NCI-H1436 treated with DMSO at 0.1 percent for 48 hours (cell line): ENCODE measurements around the gene DTWD2.
"Not testable (repeated sequence)": the region's sequence is repeated elsewhere in the genome, so short reads cannot be mapped to it uniquely, and the experiment has no call there.

Source experiments
- DNase-seq: peaks from one replicate; lab custom pipeline; 2025; lab: John Stamatoyannopoulos, UW

The DTWD2 gene

DNA sequence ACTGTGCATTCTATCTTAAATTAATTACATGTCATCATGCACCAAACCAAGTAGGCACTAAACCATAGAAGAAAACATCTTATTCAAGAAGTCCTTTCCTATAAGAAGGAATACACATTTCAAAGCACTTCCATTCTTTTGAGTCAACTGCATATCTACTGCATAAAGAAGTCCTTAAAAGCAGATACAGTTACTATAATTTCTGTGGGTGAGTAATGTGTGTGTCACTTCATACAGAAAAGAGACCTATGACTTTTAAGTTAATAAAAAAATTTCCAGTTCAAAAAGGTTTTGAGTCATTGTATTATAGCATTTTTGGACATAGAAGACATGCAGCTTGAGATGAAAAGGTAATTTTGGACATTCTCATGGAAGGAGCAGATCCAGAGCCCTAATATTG lies 125.0 kb downstream of the DTWD2 start:
- no peak for DNase-seq

DNA sequence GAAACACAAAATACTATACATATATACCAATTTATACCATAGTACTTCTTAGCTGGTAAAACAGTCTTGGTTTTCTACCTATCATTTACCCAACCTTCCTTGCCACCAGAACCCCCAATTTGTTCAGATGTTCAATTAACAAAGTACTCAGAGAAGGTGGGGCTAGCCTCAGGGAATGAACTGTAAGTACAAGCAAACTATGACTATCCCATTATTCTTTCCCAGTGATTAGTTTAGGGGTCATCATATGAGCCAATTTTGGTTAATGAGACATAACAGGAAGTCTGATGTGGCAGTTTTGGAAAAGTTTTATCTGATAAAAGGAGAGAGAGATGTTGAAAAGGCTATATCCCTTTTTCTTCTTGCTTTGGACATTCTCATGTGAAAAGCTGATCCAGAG lies 125.8 kb downstream of the DTWD2 start:
- no peak for DNase-seq

DNA sequence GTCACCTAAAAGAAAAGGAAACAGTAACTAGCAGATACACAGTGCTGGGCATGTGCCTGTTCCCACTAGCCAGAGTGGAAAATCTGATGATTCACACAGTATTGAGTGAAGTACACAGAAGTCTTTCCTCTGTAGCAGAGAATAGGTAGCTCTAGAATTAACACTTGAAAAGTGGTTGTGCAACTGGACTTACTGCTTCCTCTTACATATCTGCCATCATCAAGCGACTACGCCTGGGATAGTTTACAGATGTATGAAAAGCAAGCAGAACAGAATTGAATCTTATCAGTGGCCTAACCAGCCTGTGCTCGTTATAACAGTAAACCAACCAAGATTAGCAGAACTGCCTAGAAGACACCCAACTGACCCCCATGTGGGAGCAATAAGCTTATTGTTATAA lies 130.6 kb downstream of the DTWD2 start:
- no peak for DNase-seq

DNA sequence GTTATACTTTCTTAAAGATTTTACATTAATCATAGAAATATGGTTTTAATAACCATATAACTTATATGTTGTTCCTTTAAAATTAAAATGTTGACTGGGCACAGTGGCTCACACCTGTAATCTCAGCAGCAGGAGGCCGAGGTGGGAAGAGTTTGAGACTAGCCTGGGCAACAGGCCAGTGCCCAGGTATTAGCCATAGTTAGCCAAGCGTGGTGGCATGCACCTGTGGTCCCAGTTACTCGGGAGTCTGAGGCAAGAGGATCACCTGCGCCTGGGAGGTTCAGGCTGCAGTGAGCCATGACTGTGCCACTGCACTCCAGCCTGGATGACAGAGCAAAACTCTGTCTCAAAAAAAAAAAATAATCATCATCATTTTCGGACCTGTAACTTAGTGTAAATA lies 133.5 kb downstream of the DTWD2 start:
- no peak for DNase-seq

GRCh38 chr5:118851785-118852184 lies 136.6 kb downstream of the DTWD2 start:
- DNase-seq: not testable (repeated sequence)

DNA sequence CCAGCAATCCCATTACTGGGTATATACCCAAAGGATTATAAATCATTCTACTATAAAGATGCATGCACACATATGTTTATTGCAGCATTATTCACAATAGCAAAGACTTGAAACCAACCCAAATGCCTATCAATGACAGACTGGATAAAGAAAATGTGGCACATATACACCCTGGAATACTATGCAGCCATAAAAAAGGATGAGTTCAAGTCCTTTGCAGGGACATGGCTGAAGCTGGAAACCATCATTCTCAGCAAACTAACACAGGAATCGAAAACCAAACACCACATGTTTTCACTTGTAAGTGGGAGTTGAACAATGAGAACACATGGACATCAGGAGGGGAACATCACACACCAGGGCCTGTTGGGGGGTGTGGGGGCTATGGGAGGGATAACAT lies 138.8 kb downstream of the DTWD2 start:
- DNase-seq: not testable (repeated sequence)

GRCh38 chr5:118844351-118844750 lies 144.0 kb downstream of the DTWD2 start:
- DNase-seq: no peak

DNA sequence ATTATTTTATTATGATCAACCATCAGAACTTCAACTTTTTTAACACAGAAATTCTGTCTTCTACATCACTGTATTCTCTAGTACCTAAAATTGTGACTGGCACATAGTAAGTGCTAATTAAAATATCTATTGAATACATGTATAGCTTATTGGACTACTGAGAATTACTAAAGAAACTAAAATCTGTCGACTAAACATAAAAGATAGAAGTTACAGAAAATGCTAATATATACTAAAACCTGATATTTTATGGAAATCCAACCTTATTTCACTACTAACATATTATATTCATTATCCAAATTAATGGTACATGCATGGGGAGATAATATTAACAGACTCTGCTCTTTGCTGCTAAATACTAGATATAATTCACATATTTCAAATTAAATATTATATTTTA lies 153.6 kb downstream of the DTWD2 start:
- DNase-seq: no peak

- DNase-seq: no peak
These were observed 155.4 kb downstream of the DTWD2 start for GRCh38 chr5:118832974-118833373.

DNA sequence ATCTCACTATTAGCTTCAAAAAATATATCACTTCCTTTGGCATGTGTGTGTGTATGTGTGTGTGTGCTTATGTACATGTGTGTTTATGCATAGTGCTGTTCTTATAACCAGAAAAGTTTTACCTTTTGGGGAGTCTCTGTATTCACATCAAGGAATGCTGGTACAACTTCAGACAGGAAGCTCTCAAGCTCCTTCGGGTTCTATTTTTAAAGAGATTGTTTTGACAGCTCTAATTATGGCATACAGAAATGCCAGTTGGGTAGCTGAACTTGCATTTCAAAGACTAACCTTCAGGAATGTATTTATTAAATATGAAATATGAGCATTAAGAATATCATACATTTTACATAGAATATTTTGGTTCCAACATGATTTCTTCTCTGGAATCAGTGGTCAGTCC lies 163.1 kb downstream of the DTWD2 start:
- no peak for DNase-seq

DNA sequence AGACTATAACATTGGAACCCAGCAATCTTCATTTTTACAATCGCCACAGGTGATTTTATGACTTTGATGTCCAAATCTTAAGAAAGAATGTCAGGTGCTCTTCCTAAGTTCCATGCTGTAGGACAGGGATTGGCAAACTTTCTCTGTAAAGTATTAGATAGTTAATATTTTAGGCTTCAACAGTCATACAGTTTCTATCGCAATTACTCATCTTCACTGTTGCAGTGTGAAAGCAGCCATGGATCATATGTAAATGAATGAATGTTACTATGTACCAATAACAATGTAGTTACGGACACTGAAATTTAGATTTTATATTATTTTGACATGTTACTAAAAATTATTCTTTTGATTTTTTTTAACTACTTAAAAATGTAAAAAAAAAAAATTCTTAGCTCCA lies 169.7 kb downstream of the DTWD2 start:
- no peak for DNase-seq

DNA sequence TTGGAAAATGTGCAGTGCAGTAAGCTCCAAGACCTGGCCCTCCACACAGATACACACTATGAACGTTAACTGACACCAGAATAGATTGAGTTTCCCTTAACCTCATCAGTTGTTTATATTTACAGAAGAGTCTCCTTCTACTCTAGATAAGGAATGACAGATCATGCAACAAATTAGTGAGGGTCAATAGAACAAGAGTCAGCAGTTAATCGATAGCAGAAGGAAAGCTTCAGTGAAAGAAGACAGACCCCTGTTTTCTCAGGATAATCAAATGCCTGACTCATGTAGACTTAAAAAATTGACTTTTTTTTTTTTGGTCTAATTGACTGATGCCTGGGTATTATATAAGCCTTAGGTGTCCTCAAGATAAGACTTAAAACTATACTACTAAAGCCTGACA lies 179.9 kb downstream of the DTWD2 start:
- no peak for DNase-seq

DNA sequence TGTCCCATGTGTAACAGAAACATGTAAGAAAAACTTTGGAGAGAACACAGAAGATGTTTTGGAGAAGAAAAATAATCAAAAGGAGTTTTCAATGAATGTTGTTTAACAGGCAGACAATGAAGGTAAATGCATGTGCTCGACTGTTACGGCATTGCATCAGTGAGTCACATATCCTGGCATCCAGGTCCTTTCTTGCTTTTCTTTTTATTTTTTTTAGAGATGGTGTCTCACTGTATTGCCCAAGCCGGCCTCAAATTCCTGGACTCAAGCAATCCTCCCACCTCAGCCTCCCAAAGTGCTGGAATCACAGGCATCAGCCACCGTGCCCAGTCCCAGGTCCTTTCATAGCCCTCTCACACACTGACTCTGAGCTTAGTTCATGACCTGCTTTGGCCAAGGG lies 181.8 kb downstream of the DTWD2 start:
- no peak for DNase-seq

DNA sequence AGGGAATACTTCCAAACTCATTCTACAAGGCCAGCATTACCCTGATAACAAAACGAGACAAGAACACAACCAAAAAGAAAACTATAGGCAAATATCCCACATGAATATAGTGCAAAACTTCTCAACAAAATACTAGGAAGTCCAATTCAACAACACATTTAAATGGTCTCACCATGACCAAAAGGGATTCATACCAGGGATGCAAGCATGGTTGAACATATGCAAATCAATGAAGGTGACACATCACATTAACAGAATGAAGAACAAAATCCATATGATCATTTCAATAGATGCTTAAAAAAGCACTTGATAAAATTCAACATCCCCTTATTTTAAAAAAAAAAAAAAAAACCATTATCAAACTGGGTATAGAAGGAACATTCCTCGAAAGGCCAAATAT lies 186.0 kb downstream of the DTWD2 start:
- no peak for DNase-seq

DNA sequence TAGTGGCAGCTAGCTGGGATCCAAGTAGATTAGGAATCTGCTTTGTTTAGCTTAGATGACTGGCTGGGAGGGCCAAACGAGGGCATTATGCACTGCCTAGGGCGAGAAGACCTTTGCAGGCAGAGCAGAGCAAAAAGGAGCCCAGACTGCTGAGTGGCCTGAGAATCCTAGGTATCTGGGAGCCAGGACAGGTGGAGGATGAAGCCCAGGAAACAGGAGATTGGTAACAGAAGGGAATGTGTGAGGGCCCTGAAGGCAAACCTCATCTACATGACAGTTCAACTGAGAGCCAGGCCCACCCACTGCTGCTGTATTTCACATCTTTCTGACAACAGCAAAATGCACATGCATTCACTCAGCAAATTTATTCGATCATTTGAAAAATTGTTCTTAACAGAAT lies 192.3 kb downstream of the DTWD2 start:
- no peak for DNase-seq

GRCh38 chr5:118794281-118794680 lies 194.1 kb downstream of the DTWD2 start:
- DNase-seq: no peak

GRCh38 chr5:118793652-118794051 lies 194.7 kb downstream of the DTWD2 start:
- no peak for DNase-seq

- no peak for DNase-seq
These were observed 195.3 kb downstream of the DTWD2 start for GRCh38 chr5:118793091-118793490.

- DNase-seq: no peak
These were observed 196.2 kb downstream of the DTWD2 start for GRCh38 chr5:118791926-118792734.

DNA sequence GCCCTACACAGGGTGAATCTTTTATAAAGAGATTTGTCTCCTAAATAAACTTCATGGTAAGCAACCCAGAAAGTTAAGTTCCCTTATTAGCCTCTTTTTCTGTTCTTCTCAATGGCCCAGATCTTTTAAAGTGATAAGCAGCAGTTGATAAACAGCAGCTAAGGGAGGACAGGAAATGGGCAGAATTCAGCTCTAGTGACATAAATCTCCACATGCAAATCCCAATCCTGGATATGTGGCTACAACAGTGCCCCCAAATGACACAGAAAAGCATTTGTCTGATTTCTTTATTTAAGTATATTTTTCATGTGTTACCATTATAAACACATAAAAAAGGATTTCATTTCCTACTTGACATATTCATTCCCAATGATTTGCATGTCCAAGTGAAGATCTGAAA lies 199.0 kb downstream of the DTWD2 start:
- no peak for DNase-seq

DNA sequence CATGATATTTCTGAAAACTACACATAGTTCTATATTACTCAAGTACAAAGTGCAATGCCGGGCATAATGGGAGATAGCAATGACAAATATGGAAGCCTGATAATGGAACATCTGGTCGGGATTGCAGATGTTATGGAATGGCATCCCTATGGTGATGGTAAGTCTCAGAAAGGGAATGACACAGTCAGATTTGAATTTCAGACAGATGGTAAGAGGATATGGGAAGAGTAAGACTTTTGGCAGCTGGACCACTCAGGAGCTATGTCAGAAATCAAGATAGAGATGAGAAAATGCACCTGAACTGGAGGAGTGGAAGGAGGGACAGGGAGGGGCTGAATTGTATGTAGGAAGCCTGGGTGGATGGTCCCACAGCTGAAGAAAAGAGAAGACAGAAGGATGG lies 200.0 kb downstream of the DTWD2 start:
- no peak for DNase-seq
